Right lobe of liver (tissue), 4 donors: ENCODE measurements around the gene TRMT11.

Experiments
- CTCF ChIP-seq, 4 donors: fragments of 200-600 bp in 3 of 4; fragments of 450-650 bp in 1 of 4; IDR thresholded peaks; one replicate each; pipeline versions ENCODE4 v1.5.1 to v1.8.0; 2016 to 2022; ENCODE audit warnings: antibody characterized with exemption in 4 of 4, mild to moderate bottlenecking in 2 of 4
- POLR2A ChIP-seq: fragments of 450-650 bp; IDR thresholded peaks from one replicate; pipeline ENCODE4 v1.6.1; 2017; ENCODE audit warnings: antibody characterized with exemption, mild to moderate bottlenecking
- donor health status: DM: no; HTN: no; CAD: no.
- donor health status: DM: no; HTN: no; CAD: no.
- donor health status: DM: no; HTN: yes; CAD: no.

- no peak for TF ChIP-seq CTCF (IDR thresholded peaks at IDR 0.05)
- TF ChIP-seq POLR2A, result no peak
These were observed 30.4 kb upstream of the TRMT11 start for GRCh38 chr6:125955973-125956372.
